Measurements from ENCODE around the gene SLC25A45.

GRCh38 chr11:65396769-65397745 is 14.6 kb upstream of the SLC25A45 start:
- no peak for TF ChIP-seq POLR2AphosphoS5 (IDR thresholded peaks at IDR 0.05; ENCODE audit: low read depth, low read length)
- TF ChIP-seq YY1 (IDR thresholded peaks at IDR 0.05; ENCODE audit: low read depth) = no peak
- no peak for TF ChIP-seq TAF1 (IDR thresholded peaks at IDR 0.05; ENCODE audit: borderline replicate concordance, low read depth, low read length)
- no peak for TF ChIP-seq USF1 (IDR thresholded peaks at IDR 0.05; ENCODE audit: borderline replicate concordance, low read depth)
- no peak for TF ChIP-seq CTCF (IDR thresholded peaks at IDR 0.05)
- TF ChIP-seq IRF3 (IDR thresholded peaks at IDR 0.05; ENCODE audit: low read depth, low read length) = no peak
- no peak for TF ChIP-seq FOXM1 (IDR thresholded peaks at IDR 0.05; ENCODE audit: low read depth)
- no peak for TF ChIP-seq EZH2phosphoT487 (IDR thresholded peaks at IDR 0.05; ENCODE audit: borderline replicate concordance, low read depth)
- TF ChIP-seq JUND (IDR thresholded peaks at IDR 0.05) = no peak
- no peak for TF ChIP-seq GATA2 (CRISPR knock-in tag; IDR thresholded peaks at IDR 0.05)
- no peak for TF ChIP-seq GABPA (IDR thresholded peaks at IDR 0.05; ENCODE audit: low read depth)

All from SK-N-SH (cell line).